ENCODE measurements around the gene NES. TPM values are rescaled to one million over a fixed set of nuclear protein-coding genes. Genes with fewer than 3 reads are reported as not detected.

The NES gene
- total and polyA plus RNA-seq, 2 of the 8 experiments (the other 6 are each of a cell fraction or from before 2014, with no cell fraction given): 13.3 to 135 TPM

DNA sequence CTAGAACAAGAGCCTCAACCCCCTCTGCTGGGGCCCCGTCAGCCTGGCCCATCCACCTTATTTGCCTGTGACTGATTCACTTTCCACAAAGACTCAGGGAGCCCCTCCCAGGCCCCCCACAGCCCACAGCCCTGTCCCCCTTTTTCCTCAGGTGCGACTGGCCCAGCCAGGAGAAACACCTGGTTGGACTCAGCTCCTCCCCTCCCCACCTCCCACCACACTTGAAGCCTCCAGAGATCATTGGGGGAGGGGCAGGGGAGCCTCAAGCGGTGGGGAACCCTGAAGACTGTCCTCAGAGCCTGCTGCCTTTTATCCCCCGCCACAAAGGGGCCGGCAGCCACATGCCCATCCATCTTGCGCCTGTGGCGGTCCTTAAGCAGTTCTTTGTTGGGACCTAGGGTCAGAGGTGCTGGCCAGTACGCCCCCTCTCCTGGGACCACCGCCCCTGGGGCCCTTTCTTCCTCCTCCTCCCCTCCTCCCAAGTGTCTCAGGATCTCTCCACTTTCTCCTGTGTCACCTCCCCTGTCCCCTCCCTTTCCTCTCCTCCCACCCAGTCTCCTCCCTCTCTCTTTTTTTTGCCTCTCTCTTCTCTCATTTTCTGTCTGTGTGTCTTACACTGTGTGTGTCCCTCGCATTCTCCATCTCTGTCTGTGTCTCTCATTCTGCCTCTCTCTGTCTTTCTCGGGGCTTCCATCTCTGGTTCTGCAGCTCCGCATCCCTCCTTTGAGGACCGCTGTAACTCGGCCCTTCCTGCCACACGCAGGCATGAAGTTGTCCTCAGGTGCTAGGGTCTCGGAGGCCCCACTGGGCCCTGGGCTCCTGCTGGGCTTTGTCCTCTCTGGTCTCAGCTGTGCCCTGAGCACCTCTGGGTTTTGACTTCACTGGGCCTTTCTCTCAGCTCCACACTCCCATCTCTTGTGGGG is 16.0 kb upstream of the NES start (continued):
- TF ChIP-seq, protein P1, sequence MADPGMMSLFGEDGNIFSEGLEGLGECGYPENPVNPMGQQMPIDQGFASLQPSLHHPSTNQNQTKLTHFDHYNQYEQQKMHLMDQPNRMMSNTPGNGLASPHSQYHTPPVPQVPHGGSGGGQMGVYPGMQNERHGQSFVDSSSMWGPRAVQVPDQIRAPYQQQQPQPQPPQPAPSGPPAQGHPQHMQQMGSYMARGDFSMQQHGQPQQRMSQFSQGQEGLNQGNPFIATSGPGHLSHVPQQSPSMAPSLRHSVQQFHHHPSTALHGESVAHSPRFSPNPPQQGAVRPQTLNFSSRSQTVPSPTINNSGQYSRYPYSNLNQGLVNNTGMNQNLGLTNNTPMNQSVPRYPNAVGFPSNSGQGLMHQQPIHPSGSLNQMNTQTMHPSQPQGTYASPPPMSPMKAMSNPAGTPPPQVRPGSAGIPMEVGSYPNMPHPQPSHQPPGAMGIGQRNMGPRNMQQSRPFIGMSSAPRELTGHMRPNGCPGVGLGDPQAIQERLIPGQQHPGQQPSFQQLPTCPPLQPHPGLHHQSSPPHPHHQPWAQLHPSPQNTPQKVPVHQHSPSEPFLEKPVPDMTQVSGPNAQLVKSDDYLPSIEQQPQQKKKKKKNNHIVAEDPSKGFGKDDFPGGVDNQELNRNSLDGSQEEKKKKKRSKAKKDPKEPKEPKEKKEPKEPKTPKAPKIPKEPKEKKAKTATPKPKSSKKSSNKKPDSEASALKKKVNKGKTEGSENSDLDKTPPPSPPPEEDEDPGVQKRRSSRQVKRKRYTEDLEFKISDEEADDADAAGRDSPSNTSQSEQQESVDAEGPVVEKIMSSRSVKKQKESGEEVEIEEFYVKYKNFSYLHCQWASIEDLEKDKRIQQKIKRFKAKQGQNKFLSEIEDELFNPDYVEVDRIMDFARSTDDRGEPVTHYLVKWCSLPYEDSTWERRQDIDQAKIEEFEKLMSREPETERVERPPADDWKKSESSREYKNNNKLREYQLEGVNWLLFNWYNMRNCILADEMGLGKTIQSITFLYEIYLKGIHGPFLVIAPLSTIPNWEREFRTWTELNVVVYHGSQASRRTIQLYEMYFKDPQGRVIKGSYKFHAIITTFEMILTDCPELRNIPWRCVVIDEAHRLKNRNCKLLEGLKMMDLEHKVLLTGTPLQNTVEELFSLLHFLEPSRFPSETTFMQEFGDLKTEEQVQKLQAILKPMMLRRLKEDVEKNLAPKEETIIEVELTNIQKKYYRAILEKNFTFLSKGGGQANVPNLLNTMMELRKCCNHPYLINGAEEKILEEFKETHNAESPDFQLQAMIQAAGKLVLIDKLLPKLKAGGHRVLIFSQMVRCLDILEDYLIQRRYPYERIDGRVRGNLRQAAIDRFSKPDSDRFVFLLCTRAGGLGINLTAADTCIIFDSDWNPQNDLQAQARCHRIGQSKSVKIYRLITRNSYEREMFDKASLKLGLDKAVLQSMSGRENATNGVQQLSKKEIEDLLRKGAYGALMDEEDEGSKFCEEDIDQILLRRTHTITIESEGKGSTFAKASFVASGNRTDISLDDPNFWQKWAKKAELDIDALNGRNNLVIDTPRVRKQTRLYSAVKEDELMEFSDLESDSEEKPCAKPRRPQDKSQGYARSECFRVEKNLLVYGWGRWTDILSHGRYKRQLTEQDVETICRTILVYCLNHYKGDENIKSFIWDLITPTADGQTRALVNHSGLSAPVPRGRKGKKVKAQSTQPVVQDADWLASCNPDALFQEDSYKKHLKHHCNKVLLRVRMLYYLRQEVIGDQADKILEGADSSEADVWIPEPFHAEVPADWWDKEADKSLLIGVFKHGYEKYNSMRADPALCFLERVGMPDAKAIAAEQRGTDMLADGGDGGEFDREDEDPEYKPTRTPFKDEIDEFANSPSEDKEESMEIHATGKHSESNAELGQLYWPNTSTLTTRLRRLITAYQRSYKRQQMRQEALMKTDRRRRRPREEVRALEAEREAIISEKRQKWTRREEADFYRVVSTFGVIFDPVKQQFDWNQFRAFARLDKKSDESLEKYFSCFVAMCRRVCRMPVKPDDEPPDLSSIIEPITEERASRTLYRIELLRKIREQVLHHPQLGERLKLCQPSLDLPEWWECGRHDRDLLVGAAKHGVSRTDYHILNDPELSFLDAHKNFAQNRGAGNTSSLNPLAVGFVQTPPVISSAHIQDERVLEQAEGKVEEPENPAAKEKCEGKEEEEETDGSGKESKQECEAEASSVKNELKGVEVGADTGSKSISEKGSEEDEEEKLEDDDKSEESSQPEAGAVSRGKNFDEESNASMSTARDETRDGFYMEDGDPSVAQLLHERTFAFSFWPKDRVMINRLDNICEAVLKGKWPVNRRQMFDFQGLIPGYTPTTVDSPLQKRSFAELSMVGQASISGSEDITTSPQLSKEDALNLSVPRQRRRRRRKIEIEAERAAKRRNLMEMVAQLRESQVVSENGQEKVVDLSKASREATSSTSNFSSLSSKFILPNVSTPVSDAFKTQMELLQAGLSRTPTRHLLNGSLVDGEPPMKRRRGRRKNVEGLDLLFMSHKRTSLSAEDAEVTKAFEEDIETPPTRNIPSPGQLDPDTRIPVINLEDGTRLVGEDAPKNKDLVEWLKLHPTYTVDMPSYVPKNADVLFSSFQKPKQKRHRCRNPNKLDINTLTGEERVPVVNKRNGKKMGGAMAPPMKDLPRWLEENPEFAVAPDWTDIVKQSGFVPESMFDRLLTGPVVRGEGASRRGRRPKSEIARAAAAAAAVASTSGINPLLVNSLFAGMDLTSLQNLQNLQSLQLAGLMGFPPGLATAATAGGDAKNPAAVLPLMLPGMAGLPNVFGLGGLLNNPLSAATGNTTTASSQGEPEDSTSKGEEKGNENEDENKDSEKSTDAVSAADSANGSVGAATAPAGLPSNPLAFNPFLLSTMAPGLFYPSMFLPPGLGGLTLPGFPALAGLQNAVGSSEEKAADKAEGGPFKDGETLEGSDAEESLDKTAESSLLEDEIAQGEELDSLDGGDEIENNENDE (IDR thresholded peaks at IDR 0.05; ENCODE audit: insufficient replicate concordance, low read length): no peak
- no peak for TF ChIP-seq SRF (IDR thresholded peaks at IDR 0.05; ENCODE audit: low read depth, low read length)
- TF ChIP-seq CBX8 (IDR thresholded peaks at IDR 0.05; ENCODE audit: borderline replicate concordance, low read depth, low read length): no peak
- TF ChIP-seq POLR2A (IDR thresholded peaks at IDR 0.05; ENCODE audit: control extremely low read depth in 1 of 2, low read depth in 2 of 2, low read length in 2 of 2): peak in 1 of 2 experiments; percentile 78; a peak in 2 of 3 replicates
- TF ChIP-seq, protein P2, sequence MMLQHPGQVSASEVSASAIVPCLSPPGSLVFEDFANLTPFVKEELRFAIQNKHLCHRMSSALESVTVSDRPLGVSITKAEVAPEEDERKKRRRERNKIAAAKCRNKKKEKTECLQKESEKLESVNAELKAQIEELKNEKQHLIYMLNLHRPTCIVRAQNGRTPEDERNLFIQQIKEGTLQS (IDR thresholded peaks at IDR 0.05; ENCODE audit: insufficient read depth, low read depth, low read length): no peak
- 0 out of 2 replicates have a peak, but pooled peaks have one; percentile 55 for TF ChIP-seq POU5F1 (IDR thresholded peaks at IDR 0.05; ENCODE audit: low read depth, low read length)
- no peak for TF ChIP-seq SIRT6 (IDR thresholded peaks at IDR 0.05; ENCODE audit: low read length)
